Spleen (tissue), 7 donors: Measurements from ENCODE around the gene SPRY2.

Experiments used
- POLR2A ChIP-seq, 3 donors: fragments of 450-650 bp; IDR thresholded peaks; one replicate each; pipeline ENCODE4 v1.5.1; 2017; ENCODE audit warnings: antibody characterized with exemption in 3 of 3, mild to moderate bottlenecking in 1 of 3
- POLR2AphosphoS5 ChIP-seq, 3 donors: sonication (generic); formaldehyde crosslinking; IDR thresholded peaks; one replicate each; pipeline ENCODE4 v1.5.1; 2017; ENCODE audit warnings: antibody characterized with exemption in 3 of 3
- TF ChIP-seq, protein P1 (sequence below), 11 experiments: fragments of 200-600 bp in 7 of 11; fragments of 450-650 bp in 4 of 11; sonication (generic) in 4 of 11; IDR thresholded peaks in 8 of 11; conservative IDR thresholded peaks in 3 of 11; 1 replicate in 7 of 11; 2 replicates in 4 of 11; pipeline versions ENCODE4 v1.4.0 to v1.8.0; 2016 to 2021; ENCODE audit warnings: antibody characterized with exemption in 11 of 11, inconsistent platforms in 4 of 11, mild to moderate bottlenecking in 1 of 11
- donor health status: DM: no; HTN: no; CAD: no; lungs with moderate emphysema.
- donor health status: DM: no; HTN: no; CAD: no.
- donor health status: DM: no; HTN: no; CAD: no.

DNA sequence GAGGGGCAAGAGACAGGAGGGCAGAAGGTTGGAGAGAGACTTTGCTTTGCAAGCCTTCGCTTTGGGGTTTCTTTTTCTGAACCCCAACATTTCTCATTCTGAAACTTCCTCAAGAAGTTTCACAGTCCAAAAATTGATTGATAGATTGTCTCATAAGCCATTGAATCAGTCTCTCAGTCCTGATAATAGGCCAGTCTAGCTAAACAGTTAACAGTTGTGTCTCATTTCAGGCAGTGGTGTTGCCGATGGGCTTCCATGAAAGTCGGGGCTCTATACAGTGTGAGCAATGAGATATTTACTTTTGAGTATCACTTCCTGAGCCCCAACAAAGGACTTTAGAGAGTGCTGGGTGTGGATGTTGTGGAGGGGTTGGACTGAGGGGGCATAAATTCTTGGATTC is 26.5 kb upstream of the SPRY2 start:
- TF ChIP-seq, protein P1, sequence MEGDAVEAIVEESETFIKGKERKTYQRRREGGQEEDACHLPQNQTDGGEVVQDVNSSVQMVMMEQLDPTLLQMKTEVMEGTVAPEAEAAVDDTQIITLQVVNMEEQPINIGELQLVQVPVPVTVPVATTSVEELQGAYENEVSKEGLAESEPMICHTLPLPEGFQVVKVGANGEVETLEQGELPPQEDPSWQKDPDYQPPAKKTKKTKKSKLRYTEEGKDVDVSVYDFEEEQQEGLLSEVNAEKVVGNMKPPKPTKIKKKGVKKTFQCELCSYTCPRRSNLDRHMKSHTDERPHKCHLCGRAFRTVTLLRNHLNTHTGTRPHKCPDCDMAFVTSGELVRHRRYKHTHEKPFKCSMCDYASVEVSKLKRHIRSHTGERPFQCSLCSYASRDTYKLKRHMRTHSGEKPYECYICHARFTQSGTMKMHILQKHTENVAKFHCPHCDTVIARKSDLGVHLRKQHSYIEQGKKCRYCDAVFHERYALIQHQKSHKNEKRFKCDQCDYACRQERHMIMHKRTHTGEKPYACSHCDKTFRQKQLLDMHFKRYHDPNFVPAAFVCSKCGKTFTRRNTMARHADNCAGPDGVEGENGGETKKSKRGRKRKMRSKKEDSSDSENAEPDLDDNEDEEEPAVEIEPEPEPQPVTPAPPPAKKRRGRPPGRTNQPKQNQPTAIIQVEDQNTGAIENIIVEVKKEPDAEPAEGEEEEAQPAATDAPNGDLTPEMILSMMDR (IDR thresholded peaks at IDR 0.05 in 8 of 11, conservative IDR thresholded peaks at IDR 0.05 in 3 of 11) = no peak
- TF ChIP-seq POLR2A (IDR thresholded peaks at IDR 0.05) (no peak), POLR2AphosphoS5 (IDR thresholded peaks at IDR 0.05) (no peak)
